IMR-90 (cell line): Measurements from ENCODE around the gene PNMA5.
"Not testable (repeated sequence)": the region's sequence is repeated elsewhere in the genome, so short reads cannot be mapped to it uniquely, and the experiment has no call there.

Experiments used
- CEBPB ChIP-seq: IDR thresholded peaks from 2 replicates; pipeline ENCODE4 v1.6.1; 2012; ENCODE audit warnings: low read depth, low read length, improper control_type of control experiment
- CHD1 ChIP-seq: IDR thresholded peaks from 2 replicates; pipeline ENCODE4 v1.6.1; 2012; ENCODE audit warnings: low read depth, low read length, improper control_type of control experiment
- CTCF ChIP-seq: conservative IDR thresholded peaks from 2 replicates; pipeline ENCODE4 v1.5.1; 2012; ENCODE audit warnings: mild to moderate bottlenecking, low read depth, low read length, improper control_type of control experiment
- MAZ ChIP-seq: IDR thresholded peaks from 2 replicates; pipeline ENCODE4 v1.6.1; 2012; ENCODE audit warnings: low read depth, mild to moderate bottlenecking, low read length, improper control_type of control experiment, moderate library complexity, borderline replicate concordance
- POLR2A ChIP-seq: IDR thresholded peaks from 2 replicates; pipeline ENCODE4 v1.6.1; 2012; ENCODE audit warnings: mild to moderate bottlenecking, low read depth, low read length
- RAD21 ChIP-seq: IDR thresholded peaks from 2 replicates; pipeline ENCODE4 v1.6.1; 2012; ENCODE audit warnings: low read length, improper control_type of control experiment
- RFX5 ChIP-seq: IDR thresholded peaks from 2 replicates; pipeline ENCODE4 v1.8.0; 2012; ENCODE audit warnings: low read depth, mild to moderate bottlenecking, low read length, moderate library complexity
- TF ChIP-seq, protein P1 (sequence below): fragments of 150-350 bp; IDR thresholded peaks from 2 replicates; pipeline ENCODE4 v1.6.1; 2016; ENCODE audit warnings: low read depth, mild to moderate bottlenecking, low read length, moderate library complexity, borderline replicate concordance

- TF ChIP-seq CTCF, CHD1, RAD21, MAZ, CEBPB, RFX5, POLR2A: not testable (repeated sequence)
- TF ChIP-seq, protein P1, sequence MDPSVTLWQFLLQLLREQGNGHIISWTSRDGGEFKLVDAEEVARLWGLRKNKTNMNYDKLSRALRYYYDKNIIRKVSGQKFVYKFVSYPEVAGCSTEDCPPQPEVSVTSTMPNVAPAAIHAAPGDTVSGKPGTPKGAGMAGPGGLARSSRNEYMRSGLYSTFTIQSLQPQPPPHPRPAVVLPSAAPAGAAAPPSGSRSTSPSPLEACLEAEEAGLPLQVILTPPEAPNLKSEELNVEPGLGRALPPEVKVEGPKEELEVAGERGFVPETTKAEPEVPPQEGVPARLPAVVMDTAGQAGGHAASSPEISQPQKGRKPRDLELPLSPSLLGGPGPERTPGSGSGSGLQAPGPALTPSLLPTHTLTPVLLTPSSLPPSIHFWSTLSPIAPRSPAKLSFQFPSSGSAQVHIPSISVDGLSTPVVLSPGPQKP, result not testable (repeated sequence)
These were observed 32.6 kb upstream of the PNMA5 start for GRCh38 chrX:153026501-153026900.
